ENCODE data around the gene MAN2B1.

The MAN2B1 gene

DNA sequence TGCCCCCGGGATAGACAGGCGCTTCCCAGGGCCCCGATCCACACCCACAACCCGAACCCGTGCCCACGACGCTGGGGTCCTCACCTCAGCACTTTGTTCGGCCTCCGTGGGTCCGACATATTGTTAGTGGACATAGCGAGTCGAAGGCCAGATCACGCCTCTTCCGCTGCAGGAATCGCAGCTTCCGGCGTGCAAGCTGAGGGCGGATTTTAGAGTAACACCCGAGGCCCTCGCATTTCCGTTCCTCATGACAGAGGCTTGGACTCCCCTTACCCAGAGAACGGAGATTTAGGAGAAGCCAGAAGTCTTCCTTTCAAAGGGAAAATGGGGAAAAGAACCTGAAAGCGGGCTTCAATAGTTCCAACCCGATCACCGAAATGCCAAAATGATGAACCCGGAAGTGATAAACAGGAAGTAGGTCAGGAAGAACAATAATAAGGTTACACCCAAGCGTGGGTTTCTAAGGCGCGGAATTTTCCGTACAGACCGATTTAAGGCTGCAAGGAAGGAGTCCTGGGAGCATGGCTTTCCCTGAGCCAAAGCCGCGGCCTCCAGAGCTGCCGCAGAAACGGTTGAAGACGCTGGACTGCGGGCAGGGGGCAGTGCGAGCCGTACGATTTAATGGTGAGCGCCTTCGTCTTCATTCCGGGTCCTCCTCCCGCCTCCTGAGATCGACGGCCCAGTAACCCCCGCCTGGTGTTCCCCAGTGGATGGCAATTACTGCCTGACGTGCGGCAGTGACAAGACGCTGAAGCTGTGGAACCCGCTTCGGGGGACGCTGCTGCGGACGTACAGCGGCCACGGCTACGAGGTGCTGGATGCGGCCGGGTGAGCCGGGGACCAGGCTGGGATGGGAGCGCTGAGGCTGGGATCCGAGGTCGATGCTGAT lies 3.0 kb upstream of the MAN2B1 start:
- Histone ChIP-seq H3K36me3 (ENCODE audit: control insufficient read depth, insufficient read depth, low read length) (peaks cover 21% of the 10 kb centered on the region), H3K9me3 (ENCODE audit: control insufficient read depth, insufficient read depth, low read length) (no peaks in the 10 kb centered on the region), H3K27me3 (ENCODE audit: control insufficient read depth, insufficient read depth, low read length) (no peaks in the 10 kb centered on the region), H3K9ac (ENCODE audit: low read depth, low read length) (peak overlapping the region; percentile 95), H3K4me1 (ENCODE audit: control insufficient read depth, insufficient read depth, low read length) (peaks cover 4% of the 10 kb centered on the region), H3K4me3 (ENCODE audit: low read depth, low read length) (peak overlapping the region; percentile 86)

DNA sequence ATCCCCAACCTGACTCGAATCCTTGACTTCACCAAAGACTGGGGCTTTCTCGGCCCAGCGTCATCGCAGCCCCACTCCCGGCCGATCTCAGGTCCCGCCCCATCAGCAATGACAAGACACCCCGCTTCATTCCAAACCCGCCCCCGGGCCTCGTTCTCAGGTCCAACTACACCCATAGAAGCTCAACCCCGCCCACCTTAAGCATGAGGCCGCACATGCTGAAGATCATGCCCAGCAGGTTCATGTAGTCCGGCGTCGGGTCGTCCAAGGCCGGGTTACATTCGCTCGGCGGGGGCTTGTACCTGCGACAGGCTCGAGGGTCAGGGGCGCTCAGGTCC lies 2.4 kb upstream of the MAN2B1 start:
- Histone ChIP-seq H3K4me3 (ENCODE audit: low read depth, low read length) (peak overlapping the region; percentile 86), H3K36me3 (ENCODE audit: control insufficient read depth, insufficient read depth, low read length) (peaks cover 15% of the 10 kb centered on the region), H3K9me3 (ENCODE audit: control insufficient read depth, insufficient read depth, low read length) (no peaks in the 10 kb centered on the region), H3K27me3 (ENCODE audit: control insufficient read depth, insufficient read depth, low read length) (no peaks in the 10 kb centered on the region), H3K4me1 (ENCODE audit: control insufficient read depth, insufficient read depth, low read length) (peaks cover 4% of the 10 kb centered on the region), H3K9ac (ENCODE audit: low read depth, low read length) (peak overlapping the region; percentile 95)

DNA sequence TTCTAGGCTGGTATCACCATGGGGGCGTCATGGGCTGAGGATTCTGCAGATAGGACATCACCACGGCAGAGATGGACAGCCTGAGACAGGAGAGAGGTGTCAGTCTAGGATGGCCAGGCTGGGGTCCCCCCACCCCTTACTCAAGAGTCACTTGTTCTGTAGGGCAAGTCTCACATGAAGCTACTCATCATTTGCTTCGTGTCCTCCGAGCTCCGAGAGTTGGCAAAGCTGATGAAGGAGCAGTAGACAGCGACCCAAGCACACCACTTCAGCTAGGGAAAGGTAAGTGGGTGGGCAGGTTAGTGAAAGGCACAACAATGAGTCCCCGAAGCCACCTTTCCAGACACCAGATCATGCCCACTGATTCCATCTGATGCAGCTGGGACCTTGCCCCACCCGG lies 1.8 kb upstream of the MAN2B1 start:
- H3K36me3 ChIP-seq (ENCODE audit: control insufficient read depth, insufficient read depth, low read length): peaks cover 15% of the 10 kb centered on the region
- H3K9ac ChIP-seq (ENCODE audit: low read depth, low read length): no peak overlapping the region
- peak overlapping the region; percentile 86 for H3K4me3 ChIP-seq (ENCODE audit: low read depth, low read length)
- no peaks in the 10 kb centered on the region for H3K9me3 ChIP-seq (ENCODE audit: control insufficient read depth, insufficient read depth, low read length)
- H3K27me3 ChIP-seq (ENCODE audit: control insufficient read depth, insufficient read depth, low read length): no peaks in the 10 kb centered on the region
- peaks cover 4% of the 10 kb centered on the region for H3K4me1 ChIP-seq (ENCODE audit: control insufficient read depth, insufficient read depth, low read length)

DNA sequence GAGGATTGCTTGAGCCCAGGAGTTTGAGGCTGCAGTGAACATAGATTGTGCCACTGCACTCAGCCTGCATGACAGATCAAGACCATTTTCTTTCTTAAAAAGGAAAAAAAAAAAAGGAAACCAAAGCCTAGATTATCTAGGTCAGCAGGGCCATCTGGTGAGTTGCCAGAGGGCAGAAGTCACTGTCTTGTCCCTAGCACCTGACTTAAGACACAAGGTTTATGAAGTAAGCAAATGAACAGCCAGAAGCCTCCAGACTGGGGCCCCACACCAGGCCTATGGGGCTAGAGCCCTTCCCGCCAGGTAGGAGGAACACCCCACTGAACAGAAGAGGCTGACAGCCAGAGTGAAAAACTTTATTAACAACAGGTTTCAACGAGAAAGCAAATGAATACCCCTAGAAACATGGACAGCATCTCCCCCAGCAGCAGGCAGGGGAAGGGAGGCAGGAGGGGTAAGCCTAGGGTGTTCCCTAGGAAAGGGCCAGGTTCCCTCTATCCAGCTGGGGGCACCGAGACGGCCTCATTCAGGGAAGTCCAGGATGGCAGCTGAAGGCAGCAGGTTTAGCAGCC lies 1.3 kb upstream of the MAN2B1 start:
- Histone ChIP-seq H3K4me1 (ENCODE audit: control insufficient read depth, insufficient read depth, low read length) (peaks cover 4% of the 10 kb centered on the region), H3K9ac (ENCODE audit: low read depth, low read length) (no peak overlapping the region), H3K36me3 (ENCODE audit: control insufficient read depth, insufficient read depth, low read length) (peaks cover 15% of the 10 kb centered on the region), H3K4me3 (ENCODE audit: low read depth, low read length) (peak overlapping the region; percentile 86), H3K9me3 (ENCODE audit: control insufficient read depth, insufficient read depth, low read length) (no peaks in the 10 kb centered on the region), H3K27me3 (ENCODE audit: control insufficient read depth, insufficient read depth, low read length) (no peaks in the 10 kb centered on the region)

DNA sequence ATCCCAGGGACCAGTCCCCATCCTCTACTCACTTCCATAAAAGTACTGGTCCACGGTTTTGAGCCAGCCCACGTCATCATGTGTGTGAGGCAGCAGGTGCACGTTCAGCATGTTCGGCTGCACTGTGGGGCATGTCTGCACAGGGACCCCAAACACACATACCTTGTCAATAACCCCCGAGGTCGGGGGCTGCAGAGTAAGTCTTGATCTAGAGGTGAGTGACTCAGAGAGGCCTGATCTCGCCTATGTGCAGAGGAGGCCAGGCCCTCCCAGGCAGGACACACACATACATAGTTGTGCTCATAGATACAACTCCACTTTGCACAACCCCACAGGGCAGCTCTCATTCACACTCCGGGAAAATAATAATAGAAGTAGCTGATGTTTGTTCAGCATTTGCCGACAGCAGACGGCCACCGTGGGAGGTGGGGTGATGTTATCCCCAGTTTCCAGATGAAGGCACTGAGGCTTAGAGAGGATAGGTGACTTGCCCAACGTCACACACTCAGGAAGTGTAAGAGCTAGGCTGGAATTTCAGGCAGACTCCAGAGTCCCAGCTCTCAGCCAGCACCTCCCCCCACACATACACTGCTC lies 774 bp downstream of the MAN2B1 start:
- no peaks in the 10 kb centered on the region for H3K27me3 ChIP-seq (ENCODE audit: control insufficient read depth, insufficient read depth, low read length)
- H3K9ac ChIP-seq (ENCODE audit: low read depth, low read length): peak overlapping the region; percentile 67
- H3K4me3 ChIP-seq (ENCODE audit: low read depth, low read length): peak overlapping the region; percentile 83
- H3K4me1 ChIP-seq (ENCODE audit: control insufficient read depth, insufficient read depth, low read length): peaks cover 4% of the 10 kb centered on the region
- H3K36me3 ChIP-seq (ENCODE audit: control insufficient read depth, insufficient read depth, low read length): peaks cover 19% of the 10 kb centered on the region
- H3K9me3 ChIP-seq (ENCODE audit: control insufficient read depth, insufficient read depth, low read length): no peaks in the 10 kb centered on the region

DNA sequence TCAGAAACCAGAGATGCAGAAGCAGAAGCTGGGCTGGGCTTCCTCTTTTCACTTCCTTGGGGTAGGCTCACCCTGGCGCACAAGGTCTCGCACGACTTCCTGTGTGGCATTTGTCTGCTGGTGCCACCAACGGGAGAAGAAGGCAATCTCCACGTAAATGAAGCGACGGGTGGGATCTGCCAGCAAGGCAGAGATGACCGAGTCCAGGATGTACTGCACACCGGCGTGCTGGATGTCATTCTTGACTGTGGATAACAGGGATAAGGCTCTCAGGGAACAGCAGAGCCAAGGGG lies 1.3 kb downstream of the MAN2B1 start:
- Histone ChIP-seq H3K4me3 (ENCODE audit: low read depth, low read length) (no peak overlapping the region), H3K27me3 (ENCODE audit: control insufficient read depth, insufficient read depth, low read length) (no peaks in the 10 kb centered on the region), H3K9ac (ENCODE audit: low read depth, low read length) (no peak overlapping the region), H3K9me3 (ENCODE audit: control insufficient read depth, insufficient read depth, low read length) (no peaks in the 10 kb centered on the region), H3K4me1 (ENCODE audit: control insufficient read depth, insufficient read depth, low read length) (peaks cover 3% of the 10 kb centered on the region), H3K36me3 (ENCODE audit: control insufficient read depth, insufficient read depth, low read length) (peaks cover 19% of the 10 kb centered on the region)

DNA sequence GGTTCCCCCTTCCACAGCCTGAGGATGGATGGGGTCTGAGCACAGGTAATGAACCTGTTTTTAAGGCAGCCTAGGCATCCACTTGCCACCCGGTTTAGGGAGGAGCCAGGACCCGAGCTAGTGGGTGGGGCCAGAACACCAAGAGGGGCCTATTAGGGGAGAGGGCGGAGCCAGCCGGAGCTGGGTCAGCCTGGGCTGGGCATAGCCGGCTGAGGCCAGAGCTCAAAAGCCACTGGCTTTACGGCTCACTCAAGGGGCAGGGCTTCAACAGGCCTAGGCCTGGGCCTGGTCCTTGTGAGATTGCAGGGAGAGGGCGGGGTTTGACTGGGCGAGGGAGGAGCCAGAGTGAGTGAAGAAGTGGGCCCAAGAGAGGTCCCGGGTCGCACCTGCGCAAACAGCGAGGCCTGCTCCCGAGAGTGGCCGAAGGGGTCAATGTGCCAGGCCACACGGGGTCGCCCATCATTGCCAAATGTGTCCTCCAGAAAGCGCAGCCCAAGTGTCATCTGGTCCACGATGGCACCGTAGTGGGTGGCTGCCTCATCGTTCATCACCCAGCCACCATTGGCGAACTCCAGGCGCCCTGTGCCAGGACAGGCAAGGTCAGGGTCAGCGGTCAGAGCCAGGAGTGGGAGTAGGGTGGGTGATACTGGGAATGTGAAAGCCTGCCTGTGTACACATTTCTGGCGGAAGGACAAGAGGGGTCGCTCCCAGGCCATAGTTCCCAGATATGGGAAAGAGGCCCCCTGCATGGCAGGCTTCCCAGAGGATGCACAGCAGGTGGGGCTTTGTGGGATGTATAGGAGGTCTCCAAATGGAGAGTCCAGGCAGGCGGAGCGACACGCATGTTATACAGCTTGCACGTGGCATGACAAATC lies 1.9 kb downstream of the MAN2B1 start:
- Histone ChIP-seq H3K9me3 (ENCODE audit: control insufficient read depth, insufficient read depth, low read length) (no peaks in the 10 kb centered on the region), H3K4me3 (ENCODE audit: low read depth, low read length) (no peak overlapping the region), H3K36me3 (ENCODE audit: control insufficient read depth, insufficient read depth, low read length) (peaks cover 19% of the 10 kb centered on the region), H3K9ac (ENCODE audit: low read depth, low read length) (no peak overlapping the region), H3K4me1 (ENCODE audit: control insufficient read depth, insufficient read depth, low read length) (peaks cover 3% of the 10 kb centered on the region), H3K27me3 (ENCODE audit: control insufficient read depth, insufficient read depth, low read length) (no peaks in the 10 kb centered on the region)

DNA sequence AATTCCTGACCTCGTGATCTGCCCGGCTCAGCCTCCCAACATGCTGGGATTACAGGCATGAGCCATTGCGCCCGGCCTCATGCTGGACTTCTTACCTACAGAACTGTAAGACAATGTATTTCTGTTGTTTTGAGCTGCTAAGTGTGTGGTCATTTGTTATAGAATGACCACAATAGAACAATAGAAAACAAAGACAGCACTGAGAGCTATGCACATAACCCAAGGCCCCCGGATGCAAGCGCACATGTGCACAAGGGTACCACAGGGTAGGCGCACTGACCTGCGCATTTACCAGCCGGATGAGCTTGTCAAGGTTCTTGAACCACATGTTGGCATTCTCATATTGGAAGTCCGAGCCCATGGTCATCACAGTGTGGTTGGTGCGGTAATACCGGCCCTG lies 5.6 kb downstream of the MAN2B1 start:
- Histone ChIP-seq H3K36me3 (ENCODE audit: control insufficient read depth, insufficient read depth, low read length) (peaks cover 26% of the 10 kb centered on the region), H3K4me1 (ENCODE audit: control insufficient read depth, insufficient read depth, low read length) (peaks cover 1% of the 10 kb centered on the region), H3K27me3 (ENCODE audit: control insufficient read depth, insufficient read depth, low read length) (no peaks in the 10 kb centered on the region), H3K4me3 (ENCODE audit: low read depth, low read length) (no peak overlapping the region), H3K9me3 (ENCODE audit: control insufficient read depth, insufficient read depth, low read length) (no peaks in the 10 kb centered on the region), H3K9ac (ENCODE audit: low read depth, low read length) (no peak overlapping the region)

DNA sequence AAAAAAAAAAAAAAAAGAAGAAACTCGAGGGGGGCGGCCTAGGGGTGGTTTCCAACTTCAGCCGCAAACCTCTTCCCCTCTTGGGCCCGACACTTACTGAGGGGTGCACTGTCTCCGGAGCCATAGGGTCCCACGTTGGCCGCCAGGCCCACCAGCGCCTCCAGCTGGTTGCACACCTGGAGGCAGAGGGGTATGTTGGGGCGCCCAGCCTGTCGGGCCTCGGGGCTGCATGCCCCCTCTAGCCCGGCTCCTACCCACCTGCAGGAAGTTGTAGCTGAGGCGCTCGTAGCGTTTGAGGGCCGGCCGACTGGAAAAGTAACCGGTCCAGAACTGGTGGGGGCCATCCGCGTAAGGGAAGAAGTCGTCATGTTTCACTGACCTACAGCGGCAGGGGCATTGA lies 8.6 kb downstream of the MAN2B1 start:
- H3K4me1 ChIP-seq (ENCODE audit: control insufficient read depth, insufficient read depth, low read length): no peaks in the 10 kb centered on the region
- no peak overlapping the region for H3K4me3 ChIP-seq (ENCODE audit: low read depth, low read length)
- no peak overlapping the region for H3K9ac ChIP-seq (ENCODE audit: low read depth, low read length)
- H3K36me3 ChIP-seq (ENCODE audit: control insufficient read depth, insufficient read depth, low read length): peaks cover 17% of the 10 kb centered on the region
- H3K9me3 ChIP-seq (ENCODE audit: control insufficient read depth, insufficient read depth, low read length): no peaks in the 10 kb centered on the region
- H3K27me3 ChIP-seq (ENCODE audit: control insufficient read depth, insufficient read depth, low read length): no peaks in the 10 kb centered on the region

DNA sequence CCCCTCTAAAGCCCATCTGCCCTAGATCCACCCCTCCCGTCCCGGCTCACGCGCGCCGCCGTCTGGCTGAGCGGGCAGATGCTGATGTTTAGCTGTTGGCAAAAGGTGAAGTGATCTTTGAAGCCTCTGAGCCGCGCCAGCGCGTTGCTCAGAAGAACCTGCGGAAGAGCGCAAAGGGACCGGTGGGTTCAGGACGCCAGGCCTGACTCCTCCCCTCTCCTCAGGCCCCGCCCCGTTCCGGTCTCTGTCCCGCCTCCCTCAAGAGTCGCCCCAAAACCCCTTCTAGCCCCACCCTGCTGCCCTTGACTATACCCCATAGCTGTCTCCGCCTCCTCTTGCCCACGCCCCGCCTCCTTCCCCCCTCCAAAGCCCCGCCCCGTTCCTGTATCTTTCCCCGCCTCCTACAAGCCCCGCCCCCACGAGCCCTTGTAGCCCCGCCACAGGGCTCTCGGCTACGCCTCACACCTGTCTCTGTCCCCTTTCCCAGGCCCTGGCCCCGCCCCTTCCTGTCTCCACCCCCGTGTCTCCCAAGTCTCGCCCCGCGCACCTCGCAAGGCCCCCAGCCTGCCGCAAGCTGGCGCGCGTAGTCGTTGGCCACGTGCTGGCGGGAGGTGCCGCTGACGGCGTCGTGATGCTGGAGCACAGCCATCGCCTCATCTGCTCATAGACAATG lies 9.5 kb downstream of the MAN2B1 start:
- Histone ChIP-seq H3K27me3 (ENCODE audit: control insufficient read depth, insufficient read depth, low read length) (no peaks in the 10 kb centered on the region), H3K36me3 (ENCODE audit: control insufficient read depth, insufficient read depth, low read length) (peaks cover 17% of the 10 kb centered on the region), H3K4me1 (ENCODE audit: control insufficient read depth, insufficient read depth, low read length) (no peaks in the 10 kb centered on the region), H3K9ac (ENCODE audit: low read depth, low read length) (peak overlapping the region; percentile 4), H3K9me3 (ENCODE audit: control insufficient read depth, insufficient read depth, low read length) (no peaks in the 10 kb centered on the region), H3K4me3 (ENCODE audit: low read depth, low read length) (peak overlapping the region; percentile 43)

DNA sequence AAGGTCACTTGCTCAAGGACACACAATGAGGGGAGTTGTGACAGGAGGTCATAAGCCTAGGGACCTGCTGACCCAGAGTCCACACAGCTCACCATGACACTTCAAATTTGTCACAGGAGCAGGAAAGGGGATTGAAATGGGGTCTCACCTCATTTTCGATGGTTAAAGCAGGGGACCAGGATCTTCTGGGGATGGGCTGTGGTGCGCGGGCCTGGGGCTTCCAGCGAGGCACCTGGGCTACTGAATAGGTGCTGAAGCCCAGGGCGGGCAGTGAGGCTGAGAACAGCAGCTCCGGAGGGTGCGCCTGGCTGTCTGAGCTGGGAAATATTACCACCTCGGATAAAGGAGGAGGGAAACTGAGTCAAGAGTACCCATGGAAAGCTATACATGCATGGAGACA lies 11.0 kb downstream of the MAN2B1 start:
- Histone ChIP-seq H3K36me3 (ENCODE audit: control insufficient read depth, insufficient read depth, low read length) (peaks cover 9% of the 10 kb centered on the region), H3K4me3 (ENCODE audit: low read depth, low read length) (no peak overlapping the region), H3K9ac (ENCODE audit: low read depth, low read length) (no peak overlapping the region), H3K9me3 (ENCODE audit: control insufficient read depth, insufficient read depth, low read length) (no peaks in the 10 kb centered on the region), H3K27me3 (ENCODE audit: control insufficient read depth, insufficient read depth, low read length) (no peaks in the 10 kb centered on the region), H3K4me1 (ENCODE audit: control insufficient read depth, insufficient read depth, low read length) (no peaks in the 10 kb centered on the region)

Data from iPS-15b (cell line).